GM19238 (cell line): Measurements from ENCODE around the gene TSHZ3.

Source experiments
- DNase-seq: peaks from one replicate; pipeline ENCODE4 v3.0.0; 2011; ENCODE audit warnings: low spot score; ENCODE audit not compliant: insufficient read length

TSHZ3 gene, protein sequence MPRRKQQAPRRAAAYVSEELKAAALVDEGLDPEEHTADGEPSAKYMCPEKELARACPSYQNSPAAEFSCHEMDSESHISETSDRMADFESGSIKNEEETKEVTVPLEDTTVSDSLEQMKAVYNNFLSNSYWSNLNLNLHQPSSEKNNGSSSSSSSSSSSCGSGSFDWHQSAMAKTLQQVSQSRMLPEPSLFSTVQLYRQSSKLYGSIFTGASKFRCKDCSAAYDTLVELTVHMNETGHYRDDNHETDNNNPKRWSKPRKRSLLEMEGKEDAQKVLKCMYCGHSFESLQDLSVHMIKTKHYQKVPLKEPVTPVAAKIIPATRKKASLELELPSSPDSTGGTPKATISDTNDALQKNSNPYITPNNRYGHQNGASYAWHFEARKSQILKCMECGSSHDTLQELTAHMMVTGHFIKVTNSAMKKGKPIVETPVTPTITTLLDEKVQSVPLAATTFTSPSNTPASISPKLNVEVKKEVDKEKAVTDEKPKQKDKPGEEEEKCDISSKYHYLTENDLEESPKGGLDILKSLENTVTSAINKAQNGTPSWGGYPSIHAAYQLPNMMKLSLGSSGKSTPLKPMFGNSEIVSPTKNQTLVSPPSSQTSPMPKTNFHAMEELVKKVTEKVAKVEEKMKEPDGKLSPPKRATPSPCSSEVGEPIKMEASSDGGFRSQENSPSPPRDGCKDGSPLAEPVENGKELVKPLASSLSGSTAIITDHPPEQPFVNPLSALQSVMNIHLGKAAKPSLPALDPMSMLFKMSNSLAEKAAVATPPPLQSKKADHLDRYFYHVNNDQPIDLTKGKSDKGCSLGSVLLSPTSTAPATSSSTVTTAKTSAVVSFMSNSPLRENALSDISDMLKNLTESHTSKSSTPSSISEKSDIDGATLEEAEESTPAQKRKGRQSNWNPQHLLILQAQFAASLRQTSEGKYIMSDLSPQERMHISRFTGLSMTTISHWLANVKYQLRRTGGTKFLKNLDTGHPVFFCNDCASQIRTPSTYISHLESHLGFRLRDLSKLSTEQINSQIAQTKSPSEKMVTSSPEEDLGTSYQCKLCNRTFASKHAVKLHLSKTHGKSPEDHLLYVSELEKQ

GRCh38 chr19:31349160-31349881 lies at the start of gene TSHZ3:
Gene TSHZ3, minus strand, starts transcription at chr19:31349436. Its CDS starts 217 bp downstream, at chr19:31349219.
- no peak for DNase-seq

GRCh38 chr19:31397308-31397707 lies 48.1 kb upstream of the TSHZ3 start:
- DNase-seq = no peak

DNA sequence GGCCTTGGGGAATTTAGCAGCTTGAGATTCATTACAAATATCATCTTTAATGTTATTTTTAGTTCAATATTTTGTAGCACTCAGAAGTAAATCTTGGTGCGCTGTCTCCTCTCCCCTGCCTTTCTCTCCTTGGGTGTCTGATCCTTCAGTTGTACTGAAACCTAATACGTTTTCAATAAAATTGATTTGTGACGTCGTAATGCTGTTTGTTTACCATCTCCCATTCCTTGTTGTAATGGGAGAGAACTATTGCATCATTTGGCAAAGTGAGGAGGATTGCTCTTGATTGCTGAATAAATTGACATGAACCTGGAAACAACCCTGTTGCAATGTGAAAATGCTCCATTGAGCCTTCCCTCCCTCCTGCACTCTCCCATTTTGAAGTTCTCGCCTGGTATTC lies 43.2 kb upstream of the TSHZ3 start:
- no peak for DNase-seq

- DNase-seq = no peak
These were observed 42.3 kb upstream of the TSHZ3 start for GRCh38 chr19:31391518-31391917.

DNA sequence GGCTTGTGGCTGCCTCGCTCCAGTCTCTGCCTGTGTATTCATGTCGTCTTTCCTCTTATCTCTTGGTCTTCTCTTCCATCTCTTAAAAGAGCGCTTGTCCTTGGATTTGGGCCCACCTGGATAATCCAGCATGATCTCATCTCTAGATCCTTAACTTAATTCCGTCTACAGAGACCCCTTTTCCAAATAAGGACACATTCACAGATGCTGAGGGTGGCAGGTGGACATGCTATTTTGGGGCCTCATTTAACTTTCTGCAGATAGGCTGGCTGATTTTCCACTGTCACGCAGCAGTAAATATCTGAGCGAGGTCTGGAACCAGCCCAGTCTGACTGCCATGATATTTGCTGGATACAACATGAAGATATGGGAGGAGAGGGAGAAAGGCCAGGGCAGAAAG lies 41.5 kb upstream of the TSHZ3 start:
- no peak for DNase-seq

- DNase-seq = no peak
These were observed 40.6 kb upstream of the TSHZ3 start for GRCh38 chr19:31389874-31390273.

- no peak for DNase-seq
These were observed 38.6 kb upstream of the TSHZ3 start for GRCh38 chr19:31387717-31388301.

DNA sequence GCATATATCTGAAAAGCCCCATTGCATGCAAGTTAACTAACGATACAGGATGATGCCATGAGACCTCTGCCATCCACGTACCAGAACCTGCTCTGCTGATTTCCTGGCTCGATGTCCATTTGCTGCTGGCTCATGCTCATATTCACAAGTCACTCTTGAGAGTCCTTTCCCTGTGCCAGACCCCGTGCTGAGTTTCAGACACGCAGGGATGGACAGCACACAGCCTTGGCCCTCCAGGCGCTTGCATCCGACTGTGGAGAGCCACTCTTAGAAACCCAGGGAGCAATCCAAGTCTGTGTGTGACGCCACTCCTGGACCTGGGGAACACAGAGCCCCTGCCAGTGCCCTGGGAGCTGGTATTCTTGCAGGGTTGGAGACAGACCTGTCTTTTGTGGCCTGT lies 37.6 kb upstream of the TSHZ3 start:
- no peak for DNase-seq

DNA sequence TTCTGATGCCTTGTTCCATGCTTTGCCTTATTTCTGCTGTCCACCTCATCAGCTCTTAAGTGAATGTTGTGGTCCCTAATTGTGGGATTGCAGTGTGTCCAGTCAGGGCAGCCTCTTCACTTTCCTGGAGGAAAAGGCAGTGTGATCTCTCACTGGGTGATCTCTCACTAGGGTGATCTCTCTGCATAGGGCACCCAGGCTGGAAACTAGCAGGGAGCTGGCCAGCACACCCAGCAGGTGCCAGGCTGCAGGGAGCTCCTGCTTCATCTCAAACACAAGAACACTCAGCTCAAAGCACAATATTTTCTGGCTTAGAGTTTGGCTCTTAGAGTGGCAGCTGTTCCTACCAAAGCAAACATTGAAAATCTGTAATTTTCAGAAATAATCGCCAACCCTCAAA lies 36.5 kb upstream of the TSHZ3 start:
- no peak for DNase-seq

GRCh38 chr19:31383553-31383952 lies 34.3 kb upstream of the TSHZ3 start:
- no peak for DNase-seq

- no peak for DNase-seq
These were observed 31.6 kb upstream of the TSHZ3 start for GRCh38 chr19:31380854-31381253.

- no peak for DNase-seq
These were observed 29.2 kb upstream of the TSHZ3 start for GRCh38 chr19:31378404-31378803.

GRCh38 chr19:31377736-31378135 lies 28.5 kb upstream of the TSHZ3 start:
- DNase-seq = no peak

DNA sequence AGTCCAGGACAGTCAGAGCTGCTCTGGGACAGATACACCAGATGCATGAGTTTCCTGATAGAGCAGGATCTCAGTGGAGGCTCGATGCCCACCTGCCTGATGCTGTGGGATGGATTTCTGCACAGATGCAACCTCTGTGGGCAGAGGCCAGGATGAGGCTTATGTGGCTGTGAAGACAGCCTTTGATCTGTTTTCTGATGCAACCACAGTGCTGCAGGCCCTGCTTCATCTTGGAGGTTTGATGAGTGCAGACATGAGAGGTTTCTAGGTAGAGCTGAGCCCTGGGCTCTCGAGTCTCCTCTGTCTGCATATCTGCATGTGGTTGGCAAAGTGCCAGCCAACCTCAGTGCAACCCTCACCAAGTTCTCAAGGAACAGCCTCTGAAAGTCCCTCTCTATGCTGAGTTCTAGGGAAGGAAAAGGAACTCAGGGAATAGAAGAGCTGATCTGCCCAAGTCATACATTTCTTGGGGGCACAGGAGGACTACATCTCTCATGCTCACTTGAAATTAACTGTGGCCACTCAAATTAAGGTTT lies 23.1 kb upstream of the TSHZ3 start:
- no peak for DNase-seq

DNA sequence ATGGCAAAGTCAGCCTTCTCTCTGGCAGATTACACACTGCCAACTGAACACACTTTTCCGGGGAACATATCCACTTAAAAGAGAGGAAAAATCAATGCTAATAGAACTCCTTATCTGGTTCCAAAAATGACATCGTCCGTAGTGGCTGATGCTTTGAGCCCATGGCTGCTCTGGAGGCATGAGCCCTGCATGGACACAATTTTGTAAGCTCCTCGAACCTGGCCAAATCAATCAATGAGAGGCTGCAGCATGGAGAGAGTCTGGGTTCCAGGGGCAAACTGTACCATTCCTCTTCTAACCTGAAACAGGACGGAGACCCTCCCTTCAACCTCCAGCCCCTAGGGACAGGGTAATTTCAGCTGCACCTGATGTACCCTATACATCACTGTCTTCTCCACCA lies 21.0 kb upstream of the TSHZ3 start:
- DNase-seq = no peak

DNA sequence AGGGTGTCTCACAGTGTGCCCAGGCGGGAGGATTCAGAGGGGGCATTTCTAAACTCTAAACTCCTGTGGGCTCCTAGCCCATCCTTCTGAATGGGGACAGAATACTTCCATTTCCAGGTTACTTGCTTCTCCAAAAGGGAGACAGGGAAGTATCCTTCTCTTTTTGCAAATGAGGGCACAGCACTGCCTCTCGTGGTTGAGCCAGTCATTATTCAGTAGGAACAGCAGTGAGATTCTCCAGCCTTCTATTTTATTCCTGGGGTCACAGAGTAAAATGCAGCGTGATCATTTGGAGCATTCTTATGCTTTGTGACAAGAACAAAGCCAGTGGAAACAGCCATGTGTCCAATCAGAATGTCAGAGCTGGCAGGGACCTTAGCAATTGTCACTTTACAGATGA lies 15.7 kb upstream of the TSHZ3 start:
- no peak for DNase-seq

DNA sequence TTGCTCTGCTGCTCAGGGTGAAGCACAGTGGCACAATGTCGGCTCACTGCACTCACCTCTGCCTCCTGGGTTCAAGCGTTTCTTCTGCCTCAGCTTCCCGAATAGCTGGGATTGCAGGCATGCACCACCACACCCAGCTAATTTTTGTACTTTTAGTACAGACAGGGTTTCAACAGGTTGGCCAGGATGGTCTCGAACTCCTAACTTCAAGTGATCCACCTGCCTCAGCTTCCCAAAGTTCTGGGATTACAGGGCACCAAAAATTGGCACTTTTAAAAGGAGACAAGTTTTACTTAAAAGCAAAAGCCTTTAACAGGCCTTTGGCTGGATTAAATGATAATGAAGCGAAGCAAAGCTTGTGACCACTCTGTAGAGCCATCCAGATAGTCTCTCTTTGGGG lies 12.5 kb upstream of the TSHZ3 start:
- DNase-seq = no peak

DNA sequence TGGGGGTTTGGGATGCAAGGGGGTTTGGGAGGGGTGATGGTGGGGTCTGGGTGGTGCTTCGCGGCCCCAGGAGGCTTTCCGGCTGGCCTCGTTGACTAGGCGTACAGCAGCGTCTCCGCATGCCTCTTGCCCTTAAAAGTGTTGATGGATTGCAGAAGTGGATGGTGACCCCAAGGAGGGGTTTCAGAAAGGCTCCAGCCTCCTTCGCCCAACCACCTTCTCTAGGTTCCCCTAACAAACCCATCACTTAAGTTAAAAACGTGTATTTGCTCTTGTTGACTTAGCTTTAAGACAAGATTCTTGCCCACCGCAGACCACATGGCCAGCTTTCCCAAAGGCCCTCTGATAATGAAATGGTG lies 8.1 kb upstream of the TSHZ3 start:
- DNase-seq = no peak

DNA sequence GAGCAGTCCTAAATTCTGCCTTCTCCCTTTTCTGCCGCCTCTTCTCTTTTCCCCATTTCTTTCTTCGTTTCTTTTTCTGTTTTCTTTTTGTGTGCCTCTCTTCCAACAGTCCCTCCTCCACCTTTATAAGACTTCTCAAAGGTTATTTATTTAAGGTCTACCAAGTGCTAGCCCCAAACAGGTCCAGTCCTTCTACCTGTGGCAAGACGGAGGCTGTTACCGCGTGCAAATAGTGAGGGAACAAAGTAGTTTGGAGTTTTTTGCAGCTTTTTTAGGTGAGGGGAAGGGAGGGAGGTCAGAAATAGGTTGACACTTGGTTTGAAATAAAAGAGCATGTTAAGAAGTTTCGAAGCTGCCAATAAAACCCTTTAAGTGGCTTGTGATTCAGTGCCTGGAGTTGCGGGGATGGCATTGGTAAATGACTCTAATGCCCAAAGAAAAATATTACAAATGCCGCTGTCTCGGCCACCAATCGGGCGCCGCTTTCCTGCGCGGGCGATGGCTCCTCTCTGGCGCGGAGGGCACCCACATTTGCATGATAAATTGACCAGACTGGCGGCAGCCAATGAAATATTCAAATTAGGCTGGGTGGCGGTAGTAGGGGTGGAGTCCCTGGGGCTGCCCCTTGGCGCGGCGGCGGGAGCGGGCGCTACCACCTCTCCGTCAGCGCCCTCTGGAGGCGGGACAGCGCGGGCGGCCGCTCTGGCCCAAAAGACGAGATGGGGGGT lies 7.5 kb upstream of the TSHZ3 start:
- DNase-seq = no peak

- DNase-seq = no peak
These were observed 6.5 kb upstream of the TSHZ3 start for GRCh38 chr19:31355665-31356289.
